H9 (cell line): ENCODE results near the gene EID1. TPM values are rescaled to one million over a fixed set of nuclear protein-coding genes. Genes with fewer than 3 reads are reported as not detected.
A peak's percentile ranks its signal among the peaks of the same experiment; 100 is the strongest.

Experiments
- DNase-seq: peaks from one replicate; pipeline ENCODE4 v3.0.0-alpha.2; 2017
- H2AFZ ChIP-seq: one replicate; pipeline ENCODE4 v1.6.1; 2013; ENCODE audit warnings: mild to moderate bottlenecking, low read length, control low read depth, moderate library complexity
- H2AK5ac ChIP-seq: 2 replicates; pipeline ENCODE4 v1.6.1; 2013; ENCODE audit warnings: low read length, control low read depth, mixed read lengths; ENCODE audit not compliant: insufficient read length
- H2BK120ac ChIP-seq: one replicate; pipeline ENCODE4 v1.6.1; 2013; ENCODE audit warnings: low read depth, mild to moderate bottlenecking, low read length, control low read depth, inconsistent platforms; ENCODE audit not compliant: poor library complexity, severe bottlenecking
- H2BK12ac ChIP-seq: 2 replicates; pipeline ENCODE4 v1.6.1; 2013; ENCODE audit warnings: low read length, control low read depth, mixed read lengths, low read depth; ENCODE audit not compliant: insufficient read length
- H2BK15ac ChIP-seq: 2 replicates; pipeline ENCODE4 v1.6.1; 2013; ENCODE audit warnings: low read depth, low read length, control low read depth
- H2BK20ac ChIP-seq: one replicate; pipeline ENCODE4 v1.6.1; 2013; ENCODE audit warnings: low read depth, mild to moderate bottlenecking, low read length, control low read depth, inconsistent platforms; ENCODE audit not compliant: poor library complexity, severe bottlenecking
- H2BK5ac ChIP-seq: 2 replicates; pipeline ENCODE4 v1.6.1; 2013; ENCODE audit warnings: low read length, control low read depth, mixed read lengths; ENCODE audit not compliant: insufficient read length
- H3K14ac ChIP-seq: 2 replicates; pipeline ENCODE4 v1.6.1; 2013; ENCODE audit warnings: low read length, control low read depth; ENCODE audit not compliant: insufficient read depth
- H3K18ac ChIP-seq: 2 replicates; pipeline ENCODE4 v1.6.1; 2013; ENCODE audit warnings: low read depth, mild to moderate bottlenecking, mixed read lengths, low read length, control low read depth; ENCODE audit not compliant: insufficient read length
- H3K23ac ChIP-seq: 2 replicates; pipeline ENCODE4 v1.6.1; 2013; ENCODE audit warnings: low read length, control low read depth, mixed read lengths, low read depth; ENCODE audit not compliant: insufficient read length
- H3K23me2 ChIP-seq: 2 replicates; pipeline ENCODE4 v1.6.1; 2013; ENCODE audit warnings: low read depth, mild to moderate bottlenecking, mixed read lengths, low read length, control low read depth; ENCODE audit not compliant: insufficient read length, poor library complexity, severe bottlenecking
- H3K27ac ChIP-seq: 2 replicates; pipeline ENCODE4 v1.5.1; 2013; ENCODE audit warnings: low read length, control low read depth, mixed read lengths, low read depth; ENCODE audit not compliant: insufficient read length
- H3K27me3 ChIP-seq: 2 replicates; pipeline ENCODE4 v1.6.1; 2013; ENCODE audit warnings: low read length, control low read depth, inconsistent platforms; ENCODE audit not compliant: insufficient read depth
- H3K4ac ChIP-seq: 2 replicates; pipeline ENCODE4 v1.6.1; 2013; ENCODE audit warnings: low read depth, mild to moderate bottlenecking, control low read depth, inconsistent platforms, low read length, moderate library complexity
- H3K4me1 ChIP-seq: 2 replicates; pipeline ENCODE4 v1.6.1; 2013; ENCODE audit warnings: low read length, control low read depth, inconsistent platforms; ENCODE audit not compliant: insufficient read depth
- H3K4me2 ChIP-seq: 2 replicates; pipeline ENCODE4 v1.6.1; 2013; ENCODE audit warnings: low read length, control low read depth, mixed read lengths; ENCODE audit not compliant: insufficient read length, insufficient read depth
- H3K56ac ChIP-seq: 2 replicates; pipeline ENCODE4 v1.6.1; 2013; ENCODE audit warnings: low read depth, mild to moderate bottlenecking, mixed read lengths, low read length, control low read depth; ENCODE audit not compliant: insufficient read length
- H3K79me1 ChIP-seq: 2 replicates; pipeline ENCODE4 v1.6.1; 2013; ENCODE audit warnings: low read depth, mild to moderate bottlenecking, moderate library complexity, low read length, control low read depth, inconsistent platforms; ENCODE audit not compliant: insufficient read depth, poor library complexity, severe bottlenecking
- H3K79me2 ChIP-seq: 2 replicates; pipeline ENCODE4 v1.6.1; 2013; ENCODE audit warnings: low read length, control low read depth, inconsistent platforms; ENCODE audit not compliant: insufficient read depth
- H3K9ac ChIP-seq: 2 replicates; pipeline ENCODE4 v1.6.1; 2013; ENCODE audit warnings: low read length, control low read depth, mixed read lengths; ENCODE audit not compliant: insufficient read length; ENCODE audit errors: extremely low read depth
- H3K9me3 ChIP-seq: one replicate; pipeline ENCODE4 v1.6.1; 2013; ENCODE audit warnings: low read depth, low read length, inconsistent platforms; ENCODE audit not compliant: control insufficient read depth
- H3T11ph ChIP-seq: one replicate; pipeline ENCODE4 v1.6.1; 2013; ENCODE audit warnings: mild to moderate bottlenecking, low read length, control low read depth, inconsistent platforms
- H4K20me1 ChIP-seq: one replicate; pipeline ENCODE4 v1.6.1; 2013; ENCODE audit not compliant: control insufficient read depth, insufficient read length, insufficient read depth
- H4K5ac ChIP-seq: 2 replicates; pipeline ENCODE4 v1.6.1; 2013; ENCODE audit warnings: low read depth, mild to moderate bottlenecking, mixed read lengths, low read length, control low read depth; ENCODE audit not compliant: insufficient read length
- H4K8ac ChIP-seq: replicated peaks from 2 replicates; pipeline ENCODE4 v1.6.1; 2013; ENCODE audit warnings: low read length, control low read depth, mixed read lengths, low read depth; ENCODE audit not compliant: insufficient read length
- H4K91ac ChIP-seq: 2 replicates; pipeline ENCODE4 v1.6.1; 2013; ENCODE audit warnings: low read depth, mild to moderate bottlenecking, moderate library complexity, mixed read lengths, low read length, control low read depth; ENCODE audit not compliant: insufficient read length
- H3K27ac Mint-ChIP-seq, 3 experiments: 2 replicates in 2 of 3; 3 replicates in 1 of 3; pipeline ENCODE4 v1.8.0; 2020 to 2021; ENCODE audit warnings: mixed read lengths in 3 of 3, mild to moderate bottlenecking in 1 of 3, moderate library complexity in 1 of 3
- H3K27me3 Mint-ChIP-seq: 2 replicates; pipeline ENCODE4 v1.8.0; 2021; ENCODE audit warnings: low read depth, mild to moderate bottlenecking, moderate library complexity, mixed read lengths
- H3K36me3 Mint-ChIP-seq, 3 experiments: 2 replicates in 2 of 3; 3 replicates in 1 of 3; pipeline ENCODE4 v1.8.0; 2020 to 2021; ENCODE audit warnings: low read depth in 3 of 3, mixed read lengths in 3 of 3; ENCODE audit not compliant: insufficient read depth in 1 of 3
- H3K4me1 Mint-ChIP-seq, 2 experiments: 2 replicates each; pipeline ENCODE4 v1.8.0; 2020; ENCODE audit warnings: mixed read lengths in 2 of 2
- H3K4me3 Mint-ChIP-seq, 2 experiments: 2 replicates in 1 of 2; 3 replicates in 1 of 2; pipeline ENCODE4 v1.8.0; 2020 to 2021; ENCODE audit warnings: mild to moderate bottlenecking in 2 of 2, mixed read lengths in 2 of 2, moderate library complexity in 1 of 2
- H3K9me3 Mint-ChIP-seq, 2 experiments: 2 replicates in 1 of 2; 3 replicates in 1 of 2; pipeline ENCODE4 v1.8.0; 2020; ENCODE audit warnings: mild to moderate bottlenecking in 2 of 2, mixed read lengths in 2 of 2, moderate library complexity in 1 of 2
- CTCF ChIP-seq: fragments of 200-600 bp; sonication (generic); conservative IDR thresholded peaks from 3 replicates; pipeline ENCODE4 v1.8.0; 2021; ENCODE audit warnings: antibody characterized with exemption, mild to moderate bottlenecking
- WGBS: extraction: QIAGEN DNeasy Blood & Tissue Kit; methylation state at CpG from one replicate; pipeline ENCODE4 v1.1.7; 2013; ENCODE audit warnings: missing lambda C conversion rate, low lambda C conversion rate, mixed read lengths; ENCODE audit not compliant: insufficient read length; ENCODE audit errors: extremely low coverage; 5-methylcytosine and 5-hydroxymethylcytosine counted together
- total RNA-seq: library from RNA; stranded (reverse); gene quantifications from 2 replicates; pipeline ENCODE4 v1.2.1, GENCODE V29; 2021

Gene EID1
- total RNA-seq, 1 experiment from 2014 or later: 113 TPM

GRCh38 chr15:48856942-48857341 is 21.0 kb upstream of the EID1 start:
- DNase-seq: peak; percentile 39
- Histone ChIP-seq H3K4ac (no peak overlapping the region), H3K27ac (peak overlapping the region; percentile 64), H3K4me2 (no peak overlapping the region), H3K18ac (no peak overlapping the region), H3T11ph (no peak overlapping the region), H2BK15ac (no peak overlapping the region), H2AK5ac (no peak overlapping the region), H3K14ac (no peak overlapping the region), H2BK5ac (no peak overlapping the region), H3K79me1 (no peaks in the 10 kb centered on the region), H3K27me3 (no peaks in the 10 kb centered on the region), H3K23ac (no peak overlapping the region), H4K91ac (no peak overlapping the region), H2AFZ (no peak overlapping the region), H2BK12ac (no peak overlapping the region), H4K20me1 (no peaks in the 10 kb centered on the region), H3K9me3 (no peaks in the 10 kb centered on the region), H3K23me2 (no peaks in the 10 kb centered on the region), H3K79me2 (no peaks in the 10 kb centered on the region), H4K8ac (no peak overlapping the region), H4K5ac (no peak overlapping the region), H3K4me1 (peaks cover 5% of the 10 kb centered on the region; the same call in 1 of the 2 replicates), H2BK120ac (no peak overlapping the region), H3K56ac (no peak overlapping the region), H3K9ac (no peak overlapping the region), H2BK20ac (no peak overlapping the region)
- WGBS: no CpG with 5 or more reads among the region's 2 CpGs
- Mint-ChIP-seq H3K9me3 (no peaks in the 10 kb centered on the region; a peak in 1 of 5 replicates), H3K27me3 (peaks cover 2% of the 10 kb centered on the region; the same call in 1 of the 2 replicates), H3K36me3 (no peaks in the 10 kb centered on the region), H3K4me3 (no peak overlapping the region), H3K4me1 (peaks cover 20 to 32% of the 10 kb centered on the region in 2 experiments), H3K27ac (peak overlapping the region in 2 of 3 experiments; percentile 61 to 80; a peak in 4 of 7 replicates)
- no peak for TF ChIP-seq CTCF
